Cerebellar cortex (tissue), 1 donor: Measurements from ENCODE around the gene ALAS1.
"Not testable (repeated sequence)": the region's sequence is repeated elsewhere in the genome, so short reads cannot be mapped to it uniquely, and the experiment has no call there.

ENCODE experiments used
- DNase-seq: peaks from one replicate; pipeline ENCODE4 v3.0.0-alpha.2; 2015; ENCODE audit warnings: low spot score

ALAS1 gene

GRCh38 chr3:52176951-52177700 is 20.8 kb upstream of the ALAS1 start:
- no peak for DNase-seq

DNA sequence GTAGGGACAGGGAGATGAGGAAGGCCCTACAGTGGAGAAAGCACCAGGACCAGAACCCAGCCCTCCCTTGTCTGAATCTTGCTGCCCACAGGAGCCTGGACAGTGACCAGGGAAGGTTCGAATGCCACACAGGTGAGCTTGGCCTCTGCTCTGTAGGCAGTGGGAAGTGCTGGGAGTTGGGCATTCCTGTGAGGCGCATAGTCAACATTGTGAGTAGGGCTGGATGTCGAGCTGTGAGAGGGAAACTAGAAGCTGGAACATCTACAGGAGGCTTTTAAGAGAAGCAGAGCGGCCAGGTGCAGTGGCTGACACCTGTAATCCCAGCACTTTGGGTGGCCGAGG is 20.3 kb upstream of the ALAS1 start:
- DNase-seq, result no peak

GRCh38 chr3:52178126-52178525 is 19.8 kb upstream of the ALAS1 start:
- DNase-seq, result not testable (repeated sequence)

DNA sequence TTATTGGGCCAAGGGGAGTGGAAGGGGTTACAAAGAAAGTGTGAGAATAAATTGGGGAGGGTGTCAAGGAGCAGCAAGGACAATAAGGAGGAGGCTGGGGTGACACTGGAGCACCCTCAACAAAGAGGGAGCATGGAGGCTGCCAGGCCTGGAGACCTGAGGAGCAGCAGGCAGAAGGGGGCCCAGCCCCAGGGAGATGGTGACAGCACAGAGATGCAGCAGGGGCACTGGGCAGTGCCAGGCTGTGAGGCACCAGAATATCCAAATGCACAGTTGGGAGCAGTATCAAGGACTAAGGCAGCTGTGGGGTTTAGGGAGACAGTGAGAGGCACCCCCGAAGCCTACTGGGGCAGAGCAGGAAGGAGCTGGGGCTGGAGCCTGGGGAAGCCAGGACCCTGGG is 19.4 kb upstream of the ALAS1 start:
- no peak for DNase-seq

DNA sequence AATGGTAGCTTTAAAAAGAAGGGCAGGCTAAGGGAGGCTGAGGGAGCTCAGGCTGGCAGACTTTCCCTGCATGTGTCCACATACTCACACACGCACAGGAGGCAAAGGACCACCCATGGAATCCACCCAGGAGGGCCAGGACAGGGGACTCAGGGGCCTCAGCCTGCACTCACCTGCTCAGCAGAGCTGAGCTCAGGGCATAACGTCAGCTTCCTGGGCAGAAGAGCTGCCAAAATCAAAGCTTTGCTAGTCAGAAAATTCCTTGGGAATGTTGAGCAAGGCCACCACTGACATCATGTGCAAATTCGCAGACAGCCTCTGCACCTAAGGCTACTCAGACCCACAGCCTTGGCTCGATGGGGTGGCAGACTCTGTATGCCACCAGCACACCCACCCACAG is 16.4 kb upstream of the ALAS1 start:
- DNase-seq, result no peak

- no peak for DNase-seq
Measured at GRCh38 chr3:52182196-52182595, 15.8 kb upstream of the ALAS1 start.

GRCh38 chr3:52182691-52183090 is 15.3 kb upstream of the ALAS1 start:
- no peak for DNase-seq

- no peak for DNase-seq
Measured at GRCh38 chr3:52183786-52184445, 14.0 kb upstream of the ALAS1 start.

GRCh38 chr3:52184690-52185089 is 13.3 kb upstream of the ALAS1 start:
- no peak for DNase-seq

DNA sequence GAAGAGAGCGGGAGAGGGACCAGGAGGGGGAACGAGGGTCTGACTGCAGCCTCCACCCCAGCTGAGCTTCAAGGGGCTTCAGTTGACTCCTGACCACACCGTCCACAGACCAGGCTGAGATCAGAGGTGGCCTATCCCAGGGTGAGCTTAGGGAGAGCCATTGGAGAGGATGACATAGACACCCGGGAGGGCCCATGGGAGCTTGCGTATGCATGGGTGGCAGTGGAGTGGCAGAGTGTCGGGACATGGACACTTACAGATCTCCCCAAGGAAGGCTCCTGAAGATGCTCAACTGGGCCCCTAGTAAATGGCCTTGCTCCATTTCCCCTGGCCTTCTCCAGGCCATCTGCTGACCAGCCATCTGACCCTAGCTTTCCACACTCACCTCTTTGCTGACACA is 12.6 kb upstream of the ALAS1 start:
- no peak for DNase-seq

GRCh38 chr3:52185837-52186236 is 12.1 kb upstream of the ALAS1 start:
- DNase-seq, result no peak

DNA sequence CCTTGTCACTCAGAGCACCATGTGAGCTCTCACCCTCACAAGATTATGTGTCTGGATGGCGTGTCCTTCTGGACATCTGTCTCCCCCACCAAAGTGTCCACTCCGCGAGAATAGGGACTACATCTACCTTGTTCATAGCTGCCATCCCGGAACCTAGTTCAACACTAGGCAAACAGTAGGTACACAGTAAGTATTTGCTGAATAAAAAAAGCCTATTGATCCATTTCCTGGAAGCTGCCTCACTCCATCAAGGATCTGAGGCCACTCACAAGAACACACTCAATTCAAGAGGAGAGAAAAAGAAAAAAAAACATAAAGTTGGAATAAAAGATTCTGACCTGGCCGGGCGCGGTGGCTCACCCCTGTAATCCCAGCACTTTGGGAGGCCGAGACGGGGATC is 11.2 kb upstream of the ALAS1 start:
- DNase-seq, result no peak

GRCh38 chr3:52188556-52188955 is 9.4 kb upstream of the ALAS1 start:
- DNase-seq, result no peak

GRCh38 chr3:52190294-52191074 is 7.5 kb upstream of the ALAS1 start:
- no peak for DNase-seq

GRCh38 chr3:52191663-52192062 is 6.3 kb upstream of the ALAS1 start:
- no peak for DNase-seq

GRCh38 chr3:52193065-52193464 is 4.9 kb upstream of the ALAS1 start:
- DNase-seq, result no peak

GRCh38 chr3:52194485-52195290 is 3.3 kb upstream of the ALAS1 start:
- DNase-seq, result no peak

- DNase-seq, result no peak
Measured at GRCh38 chr3:52195291-52195597, 2.7 kb upstream of the ALAS1 start.

DNA sequence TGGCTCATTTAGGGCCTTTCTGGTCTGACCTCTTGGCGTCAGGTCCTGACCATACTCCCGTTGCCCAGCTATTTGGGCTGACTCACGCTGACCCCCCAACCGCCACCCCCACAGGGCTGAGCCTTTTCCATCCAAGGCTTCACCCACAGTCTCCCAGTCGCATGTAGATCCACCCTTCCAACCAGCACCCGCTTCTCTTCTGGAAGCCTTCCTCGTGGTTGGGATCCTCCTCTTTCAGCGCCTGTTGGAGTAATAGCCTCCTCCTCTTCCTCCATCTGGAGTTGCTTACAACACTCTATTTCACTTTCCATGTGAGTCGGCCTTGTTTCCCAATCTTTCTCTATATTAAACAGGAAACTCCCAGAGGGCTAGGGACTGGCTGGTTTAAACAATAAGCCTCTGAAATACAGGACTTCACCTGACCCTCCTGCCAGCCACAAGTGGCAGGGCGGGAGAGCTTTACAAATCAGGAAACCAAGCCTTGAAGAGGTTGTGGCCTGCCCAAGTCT is 2.1 kb upstream of the ALAS1 start:
- no peak for DNase-seq

GRCh38 chr3:52196977-52197376 is 983 bp upstream of the ALAS1 start:
- no peak for DNase-seq

- DNase-seq, result no peak
Measured at GRCh38 chr3:52197499-52197841, 490 bp upstream of the ALAS1 start.
